Adipose tissue (tissue), 3 donors: ENCODE results near the gene ELOVL3. TPM values are rescaled to one million over a fixed set of nuclear protein-coding genes. Genes with fewer than 3 reads are reported as not detected.
"Not testable (repeated sequence)": the region's sequence is repeated elsewhere in the genome, so short reads cannot be mapped to it uniquely, and the experiment has no call there.

Experiments
- H3K27ac ChIP-seq: one replicate; pipeline ENCODE4 v1.5.1; 2013; ENCODE audit warnings: low read depth, low read length
- WGBS, 3 donors: extraction: QIAGEN DNeasy Blood & Tissue Kit; methylation state at CpG; one replicate each; pipeline ENCODE4 v1.1.7; 2013; 5-methylcytosine and 5-hydroxymethylcytosine counted together
- polyA plus RNA-seq, 3 donors: library from polyadenylated mRNA; stranded (reverse); fragments of 200-250 nt; gene quantifications; one replicate each; pipeline ENCODE4 v1.2.3, GENCODE V29; 2013
- donor health status: healthy with polysubstance abuse.
- donor health status: Bipolar disorder and iron deficiency.
- donor health status: healthy.

ELOVL3 gene
- polyA plus RNA-seq, 3 donors, result 1.0 to 12.2 (median 1.5) TPM

GRCh38 chr10:102243309-102243708 is 17.2 kb downstream of the ELOVL3 start:
- 68 to 84% (median 70%) methylated on average over 2 of the region's 2 CpGs for WGBS, 3 donors
- H3K27ac ChIP-seq, result no peak overlapping the region

DNA sequence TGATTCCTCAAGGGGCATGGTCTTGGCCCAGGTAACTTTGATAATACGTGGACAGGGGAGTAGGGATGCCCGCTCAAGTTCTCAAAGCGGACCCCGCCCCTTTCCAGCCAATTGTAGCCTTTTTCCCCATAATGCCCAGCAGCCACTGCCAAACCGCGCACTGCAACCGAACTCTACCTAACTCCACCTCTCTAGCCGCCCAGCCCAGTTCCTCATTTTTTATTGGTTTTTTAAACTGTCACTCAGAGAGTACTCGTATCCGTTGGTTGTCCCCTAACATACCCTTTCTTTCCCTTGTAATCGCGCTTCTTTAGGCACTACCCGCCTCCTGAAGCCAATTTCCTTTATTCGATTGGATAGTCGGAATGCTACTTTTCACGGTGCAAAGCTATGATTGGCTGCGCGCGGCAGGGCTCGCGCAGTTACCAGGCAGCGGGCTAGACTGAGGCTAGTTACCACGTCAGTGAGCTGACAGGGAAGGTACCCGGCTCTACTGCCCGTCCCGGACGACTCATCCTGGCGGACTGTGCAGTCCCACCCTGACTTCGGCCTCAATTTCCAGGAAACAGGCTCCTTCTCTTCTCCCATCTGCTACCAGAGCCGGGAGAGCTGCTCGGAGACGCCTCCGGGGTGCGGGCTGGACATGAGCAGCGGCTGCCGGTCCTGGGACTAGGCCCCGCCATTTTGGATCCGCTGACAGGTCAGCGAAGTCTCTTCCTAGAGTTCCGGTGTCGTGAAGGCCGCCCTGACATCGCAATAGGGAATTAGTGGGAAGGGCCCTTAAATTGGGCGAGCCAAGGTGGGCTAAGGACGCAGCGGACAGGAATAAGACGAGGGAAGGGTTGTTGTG is 19.2 kb downstream of the ELOVL3 start, which contains the start of gene GBF1:
GBF1 (plus strand) TSS at position 451 of the 850 bp plus-strand sequence. CDS start 13,407 bp downstream, outside the sequence.
- H3K27ac ChIP-seq, result peak within 1 kb of the TSS; percentile 38
- 0% methylated on average over 47 of the region's 47 CpGs for WGBS, 3 donors

DNA sequence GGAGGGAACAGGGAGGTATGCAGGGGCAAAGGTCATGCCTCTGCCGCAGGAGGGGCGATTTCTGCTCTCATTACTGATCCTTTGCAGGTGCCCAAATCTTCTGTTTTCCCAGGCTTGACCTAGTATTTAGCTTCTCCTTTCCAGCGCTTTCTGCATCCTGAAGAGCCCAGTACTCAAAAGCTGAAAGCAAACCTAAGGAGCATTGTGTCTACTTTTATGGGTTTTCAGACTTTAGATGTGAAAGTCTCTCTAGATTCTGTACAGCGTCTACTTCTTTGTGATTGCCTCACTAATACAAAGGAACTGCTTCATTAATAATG is 19.8 kb downstream of the ELOVL3 start:
- WGBS, 3 donors, result 1% methylated on average over 4 of the region's 4 CpGs
- peak overlapping the region; percentile 38 for H3K27ac ChIP-seq

GRCh38 chr10:102246261-102246660 is 20.2 kb downstream of the ELOVL3 start:
- no peak overlapping the region for H3K27ac ChIP-seq
- 4 to 23% (median 19%) methylated on average over 3 of the region's 3 CpGs for WGBS, 3 donors

DNA sequence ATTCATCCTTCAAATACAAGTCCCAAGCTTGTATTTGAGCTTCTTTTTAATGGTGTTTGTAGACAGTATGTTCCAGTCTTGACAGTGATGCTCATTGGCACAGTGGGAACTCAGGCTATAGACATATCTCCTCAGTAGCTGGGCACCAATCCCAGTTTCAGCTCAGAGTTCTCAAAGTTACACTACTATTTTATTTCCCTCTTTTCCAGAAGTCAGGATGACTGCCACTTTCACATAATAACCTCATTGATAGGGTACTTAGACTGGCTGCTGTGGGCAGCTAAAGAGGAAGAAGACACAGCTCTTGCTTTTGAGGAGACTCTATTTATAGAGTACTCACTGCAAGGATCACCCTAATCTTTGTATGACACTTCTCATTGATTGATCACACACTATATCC is 21.6 kb downstream of the ELOVL3 start:
- H3K27ac ChIP-seq, result no peak overlapping the region

GRCh38 chr10:102252508-102252907 is 26.4 kb downstream of the ELOVL3 start:
- not testable (repeated sequence) for H3K27ac ChIP-seq
- 89 to 100% (median 93%) methylated on average over 3 of the region's 3 CpGs for WGBS, 3 donors

DNA sequence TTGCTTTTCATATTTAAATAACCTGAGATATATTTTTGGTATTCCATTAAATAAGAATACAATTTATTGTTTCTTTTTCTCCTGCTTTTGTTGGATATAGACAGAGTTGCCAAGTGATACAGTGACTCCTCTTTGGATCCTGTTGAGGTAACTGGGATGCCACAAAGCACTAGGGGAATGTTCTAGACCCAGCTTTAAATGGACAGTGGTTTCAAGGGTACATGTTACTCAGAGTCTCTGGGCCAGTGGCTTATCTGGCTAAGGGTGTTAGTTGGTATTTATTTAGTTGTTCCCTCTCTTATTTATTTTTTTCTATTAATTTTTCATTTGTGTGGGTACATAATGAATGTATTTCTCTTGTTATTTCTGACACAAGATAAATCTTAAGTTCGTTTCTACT is 28.3 kb downstream of the ELOVL3 start:
- 49 to 93% (median 78%) methylated on average over 1 of the region's 1 CpG for WGBS, 3 donors
- H3K27ac ChIP-seq, result no peak overlapping the region

DNA sequence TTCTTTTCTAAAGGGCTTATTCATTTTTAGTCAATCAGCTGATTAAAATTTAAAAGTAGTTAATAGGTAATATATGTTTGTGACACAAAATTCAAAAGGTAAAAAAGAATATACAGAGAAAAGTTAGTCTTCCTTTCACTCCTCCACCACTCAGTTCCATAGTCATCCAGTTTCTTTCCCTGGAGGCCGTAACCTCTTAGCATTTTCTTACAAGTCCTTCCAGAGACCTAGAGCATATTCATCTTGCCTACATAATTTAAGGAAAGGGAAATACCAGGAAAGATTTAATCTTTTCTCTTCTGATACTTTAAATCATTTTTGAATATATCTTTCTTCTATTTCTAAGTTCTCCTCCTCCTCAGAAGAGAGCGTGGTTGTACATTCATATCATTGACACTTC is 29.3 kb downstream of the ELOVL3 start:
- WGBS, 3 donors, result 95 to 97% (median 95%) methylated on average over 2 of the region's 2 CpGs
- no peak overlapping the region for H3K27ac ChIP-seq

DNA sequence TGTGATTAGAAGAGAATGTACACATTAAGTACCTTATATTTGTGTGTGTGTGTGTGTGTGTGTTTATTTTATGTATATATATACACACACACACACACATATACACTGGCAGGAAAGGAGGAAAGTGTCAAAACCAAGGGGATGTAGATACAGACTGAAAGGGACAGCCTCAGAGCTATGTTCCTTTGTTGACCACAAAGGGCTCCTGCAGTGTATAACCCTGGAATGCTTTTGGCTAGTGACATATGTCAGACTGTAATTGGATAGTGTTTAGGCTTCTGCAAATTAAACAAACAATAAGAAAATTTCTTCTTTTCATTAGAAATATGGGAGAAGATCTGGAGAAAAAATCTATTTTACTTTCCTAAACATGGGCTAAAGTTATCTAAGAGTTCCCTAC is 35.1 kb downstream of the ELOVL3 start:
- no peak overlapping the region for H3K27ac ChIP-seq

DNA sequence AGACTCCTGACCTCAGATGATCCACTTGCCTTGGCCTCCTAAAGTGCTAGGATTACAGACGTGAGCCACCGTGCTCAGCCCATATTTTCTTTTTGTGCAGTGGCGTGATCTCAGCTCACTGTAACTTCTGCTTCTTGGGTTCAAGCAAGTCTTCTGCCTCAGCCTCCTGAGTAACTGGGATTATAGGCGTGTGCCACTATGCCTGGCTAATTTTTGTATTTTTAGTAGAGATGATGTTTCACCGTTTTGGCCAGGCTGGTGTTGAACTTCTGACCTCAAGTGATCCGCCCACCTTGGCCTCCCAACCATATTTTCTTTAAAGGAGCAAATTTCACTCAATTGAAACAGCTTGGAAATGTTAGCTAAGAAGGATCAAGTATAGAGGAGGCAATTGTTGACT is 35.7 kb downstream of the ELOVL3 start:
- WGBS, 3 donors, result 68 to 75% (median 70%) methylated on average over 6 of the region's 6 CpGs

GRCh38 chr10:102262744-102263370 is 36.8 kb downstream of the ELOVL3 start:
- no peak overlapping the region for H3K27ac ChIP-seq
- WGBS, 3 donors, result 60 to 84% (median 79%) methylated on average over 4 of the region's 4 CpGs

More for the DNA sequence above, 35.7 kb downstream of the ELOVL3 start:
- H3K27ac ChIP-seq, result no peak overlapping the region

DNA sequence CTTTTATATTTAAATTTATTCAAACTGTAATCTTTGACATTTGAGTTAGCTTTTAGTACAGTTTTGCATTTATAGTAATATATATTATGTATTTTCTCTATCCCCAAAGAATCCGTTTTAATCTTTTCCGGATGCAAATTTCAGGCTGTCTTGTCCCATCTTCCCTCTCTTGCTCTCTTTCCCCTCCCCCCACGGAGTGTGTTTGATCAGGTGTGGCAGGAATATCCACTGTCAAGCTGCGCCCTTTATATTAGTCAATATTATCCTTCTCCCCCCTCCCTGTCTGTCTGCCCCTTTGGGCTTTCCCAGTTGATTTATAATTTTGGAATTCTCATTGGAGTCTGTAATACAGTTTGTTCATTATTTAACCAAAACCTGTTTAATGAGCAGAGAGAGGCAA is 38.3 kb downstream of the ELOVL3 start:
- WGBS, 3 donors, result 57 to 91% (median 89%) methylated on average over 4 of the region's 4 CpGs

DNA sequence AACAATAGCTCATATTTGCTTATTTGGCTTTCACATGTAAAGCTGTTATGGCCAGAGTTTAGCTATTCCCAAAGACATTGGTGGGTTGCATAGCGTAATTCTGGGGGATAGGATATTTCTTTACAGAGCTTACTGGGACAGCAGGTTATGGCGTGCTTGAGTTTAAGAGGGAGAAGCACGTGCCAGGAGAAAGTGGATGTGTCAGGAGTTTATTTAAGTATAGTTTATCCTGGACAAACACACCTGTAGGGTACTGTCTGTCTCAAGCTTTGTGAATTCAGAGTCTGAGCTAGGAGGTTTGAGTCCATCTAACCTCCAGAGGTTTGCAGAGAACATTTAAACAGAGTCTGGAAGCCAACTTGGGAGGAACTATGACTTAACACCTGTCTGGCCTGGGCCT is 40.6 kb downstream of the ELOVL3 start:
- H3K27ac ChIP-seq, result no peak overlapping the region
- WGBS, 3 donors, result 90 to 97% (median 97%) methylated on average over 3 of the region's 3 CpGs

More for the DNA sequence above, 38.3 kb downstream of the ELOVL3 start:
- H3K27ac ChIP-seq, result no peak overlapping the region

GRCh38 chr10:102267748-102268147 is 41.6 kb downstream of the ELOVL3 start:
- no peak overlapping the region for H3K27ac ChIP-seq

- no peak overlapping the region for H3K27ac ChIP-seq
Observed at GRCh38 chr10:102268375-102268888, 42.3 kb downstream of the ELOVL3 start.

- H3K27ac ChIP-seq, result no peak overlapping the region
- 40 to 47% (median 43%) methylated on average over 3 of the region's 3 CpGs for WGBS, 3 donors
Observed at GRCh38 chr10:102269017-102269416, 42.9 kb downstream of the ELOVL3 start.

GRCh38 chr10:102274062-102274461 is 48.0 kb downstream of the ELOVL3 start:
- WGBS, 3 donors, result 69 to 77% (median 76%) methylated on average over 1 of the region's 1 CpG

DNA sequence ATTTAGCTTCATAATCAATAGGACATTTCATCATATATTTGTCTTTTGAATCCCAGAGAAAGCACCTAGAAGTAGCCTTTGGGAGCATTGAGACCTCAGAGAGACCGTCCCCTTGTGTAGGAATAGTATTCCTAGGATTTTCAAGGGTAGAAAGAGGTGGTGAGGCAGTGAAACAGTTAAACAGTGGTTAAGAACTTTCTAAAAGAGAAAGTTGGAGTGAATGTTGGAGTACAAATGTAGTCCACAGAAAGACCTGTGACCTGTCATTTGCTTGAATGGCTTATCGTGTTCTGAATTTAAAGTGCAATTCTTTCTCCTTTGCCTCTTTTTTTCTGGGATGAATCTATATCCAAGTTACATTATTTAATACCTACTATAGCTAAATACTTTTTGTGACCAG is 49.2 kb downstream of the ELOVL3 start:
- no peak overlapping the region for H3K27ac ChIP-seq
- 81 to 87% (median 84%) methylated on average over 2 of the region's 2 CpGs for WGBS, 3 donors

More at GRCh38 chr10:102274062-102274461, 48.0 kb downstream of the ELOVL3 start:
- no peak overlapping the region for H3K27ac ChIP-seq

DNA sequence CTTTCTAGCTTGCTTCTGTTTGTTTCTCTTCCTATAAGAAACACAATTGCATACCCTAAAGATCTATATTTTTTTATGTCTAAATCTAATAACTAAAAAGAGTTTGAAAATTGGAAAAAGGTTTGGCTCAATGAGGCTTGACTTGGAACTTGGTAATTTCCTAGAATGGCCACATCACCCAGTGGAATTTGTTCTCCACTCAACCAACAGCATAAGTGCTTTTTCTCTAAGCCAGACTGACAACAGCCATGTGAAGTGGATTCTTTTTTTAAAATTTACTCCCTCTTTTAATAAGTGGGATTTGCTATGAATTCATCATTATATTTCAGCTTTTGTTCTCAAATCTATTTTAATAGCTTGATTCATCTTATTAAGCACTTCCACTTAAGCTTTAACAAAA is 53.0 kb downstream of the ELOVL3 start:
- H3K27ac ChIP-seq, result no peak overlapping the region
